H1 (cell line): ENCODE data around the gene CDH1. TPM values are rescaled to one million over a fixed set of nuclear protein-coding genes. Genes with fewer than 3 reads are reported as not detected.

ENCODE experiments used
- CTCF ChIA-PET: fragments of 300-600 bp; sonication (Branson Sonifier 250); formaldehyde crosslinking; loops from one replicate; lab custom pipeline; 2021; ENCODE audit not compliant: partially characterized antibody; lab: Charles Lee
- POLR2A ChIA-PET: fragments of 300-600 bp; sonication (Branson Sonifier 250); formaldehyde crosslinking; loops from one replicate; lab custom pipeline; 2021; ENCODE audit warnings: inconsistent platforms; ENCODE audit not compliant: partially characterized antibody; lab: Charles Lee
- DNase-seq, 2 experiments: peaks; one replicate each; pipeline versions ENCODE4 v3.0.0 to v3.0.0-alpha.2; 2010 to 2022; ENCODE audit warnings: low spot score in 2 of 2, low read depth in 1 of 2, mixed read lengths in 1 of 2
- FAIRE-seq: peaks from 2 replicates; lab custom pipeline; 2011; peaks lifted over from hg19 to GRCh38; lab: Jason Lieb, UNC
- H2AFZ ChIP-seq: 2 replicates; pipeline ENCODE4 v1.8.1; 2012; ENCODE audit warnings: low read length, inconsistent platforms
- H2AK5ac ChIP-seq: 2 replicates; pipeline ENCODE4 v1.6.1; 2013; ENCODE audit warnings: low read depth, low read length
- H2BK120ac ChIP-seq: replicated peaks from 2 replicates; pipeline ENCODE3; 2013; ENCODE audit warnings: low read depth, low read length, inconsistent platforms
- H2BK12ac ChIP-seq: 2 replicates; pipeline ENCODE4 v1.6.1; 2013; ENCODE audit warnings: low read depth, low read length
- H2BK15ac ChIP-seq: 2 replicates; pipeline ENCODE4 v1.6.1; 2013; ENCODE audit warnings: low read length
- H2BK20ac ChIP-seq: 2 replicates; pipeline ENCODE4 v1.6.1; 2013; ENCODE audit warnings: low read length
- H2BK5ac ChIP-seq: 2 replicates; pipeline ENCODE4 v1.6.1; 2013; ENCODE audit warnings: low read depth, low read length
- H3K14ac ChIP-seq: 2 replicates; pipeline ENCODE4 v1.6.1; 2013; ENCODE audit warnings: inconsistent platforms; ENCODE audit not compliant: insufficient read length
- H3K18ac ChIP-seq: 2 replicates; pipeline ENCODE4 v1.6.1; 2013; ENCODE audit warnings: low read length; ENCODE audit errors: extremely low read depth
- H3K23ac ChIP-seq: 2 replicates; pipeline ENCODE4 v1.6.1; 2013; ENCODE audit warnings: inconsistent platforms; ENCODE audit not compliant: insufficient read length
- H3K23me2 ChIP-seq: 2 replicates; pipeline ENCODE4 v1.6.1; 2013; ENCODE audit warnings: low read depth, low read length
- H3K27ac ChIP-seq: 2 replicates; pipeline ENCODE4 v1.6.1; 2011; ENCODE audit warnings: low read depth, low read length, inconsistent platforms
- H3K27me3 ChIP-seq, 4 experiments: replicated peaks in 1 of 4; 1 replicate in 1 of 4; 2 replicates in 3 of 4; pipeline versions ENCODE4 v1.6.1 to v1.8.1; 2011 to 2013; ENCODE audit warnings: low read length in 3 of 4, mild to moderate bottlenecking in 3 of 4, inconsistent platforms in 2 of 4, mixed read lengths in 2 of 4, moderate library complexity in 1 of 4; ENCODE audit not compliant: control insufficient read depth in 3 of 4, insufficient read depth in 3 of 4; ENCODE audit errors: extremely low read depth in 1 of 4
- H3K36me3 ChIP-seq, 4 experiments: 2 replicates each; pipeline versions ENCODE4 v1.6.1 to v1.8.1; 2011 to 2013; ENCODE audit warnings: mild to moderate bottlenecking in 4 of 4, low read length in 3 of 4, moderate library complexity in 2 of 4, control low read depth in 1 of 4, inconsistent platforms in 1 of 4; ENCODE audit not compliant: insufficient read depth in 4 of 4, control insufficient read depth in 2 of 4
- H3K4ac ChIP-seq: replicated peaks from 2 replicates; pipeline ENCODE3; 2013; ENCODE audit warnings: low read length, low read depth, mixed read lengths, inconsistent platforms; ENCODE audit not compliant: insufficient read length
- H3K4me1 ChIP-seq, 4 experiments: replicated peaks in 1 of 4; 1 replicate in 1 of 4; 2 replicates in 3 of 4; pipeline versions ENCODE4 v1.6.1 to v1.8.1; 2011 to 2013; ENCODE audit warnings: low read length in 3 of 4, inconsistent platforms in 2 of 4, mixed read lengths in 1 of 4; ENCODE audit not compliant: insufficient read depth in 4 of 4, control insufficient read depth in 3 of 4
- H3K4me2 ChIP-seq, 2 experiments: 2 replicates each; pipeline versions ENCODE4 v1.6.1 to v1.8.1; 2011 to 2013; ENCODE audit warnings: low read depth in 2 of 2, low read length in 2 of 2, control low read depth in 1 of 2, inconsistent platforms in 1 of 2, mild to moderate bottlenecking in 1 of 2; ENCODE audit not compliant: insufficient read depth in 1 of 2
- H3K4me3 ChIP-seq, 4 experiments: fragments of 200-600, 300-600 bp in 1 of 4; sonication (generic), shearing (Covaris generic), sonication (Bioruptor Twin) in 1 of 4; 2 replicates each; pipeline versions ENCODE4 v1.5.1 to v1.8.1; 2011 to 2016; ENCODE audit warnings: low read length in 4 of 4, low read depth in 3 of 4, control low read depth in 2 of 4, inconsistent platforms in 2 of 4, mild to moderate bottlenecking in 2 of 4, mixed read lengths in 1 of 4, moderate library complexity in 1 of 4; ENCODE audit not compliant: insufficient read depth in 2 of 4; ENCODE audit errors: extremely low read depth in 1 of 4
- H3K56ac ChIP-seq: replicated peaks from 2 replicates; pipeline ENCODE3; 2013; ENCODE audit warnings: low read depth, mild to moderate bottlenecking, mixed read lengths, low read length, inconsistent platforms; ENCODE audit not compliant: insufficient read length
- H3K79me1 ChIP-seq: 2 replicates; pipeline ENCODE4 v1.6.1; 2013; ENCODE audit warnings: low read depth, low read length, control low read depth
- H3K79me2 ChIP-seq, 2 experiments: 2 replicates each; pipeline versions ENCODE4 v1.6.1 to v1.8.1; 2012 to 2013; ENCODE audit warnings: low read length in 2 of 2, mild to moderate bottlenecking in 2 of 2, inconsistent platforms in 1 of 2; ENCODE audit not compliant: insufficient read depth in 2 of 2, control insufficient read depth in 1 of 2
- H3K9ac ChIP-seq, 4 experiments: replicated peaks in 1 of 4; 1 replicate in 1 of 4; 2 replicates in 3 of 4; pipeline versions ENCODE4 v1.6.1 to v1.8.1; 2011 to 2013; ENCODE audit warnings: low read depth in 3 of 4, low read length in 3 of 4, control low read depth in 2 of 4, mild to moderate bottlenecking in 2 of 4, moderate library complexity in 2 of 4, inconsistent platforms in 1 of 4; ENCODE audit errors: extremely low read depth in 1 of 4
- H3K9me3 ChIP-seq, 2 experiments: 2 replicates each; pipeline versions ENCODE4 v1.6.1 to v1.8.1; 2012 to 2013; ENCODE audit warnings: mild to moderate bottlenecking in 2 of 2, moderate library complexity in 2 of 2, control low read depth in 1 of 2, inconsistent platforms in 1 of 2, low read depth in 1 of 2, low read length in 1 of 2, mixed read lengths in 1 of 2; ENCODE audit not compliant: insufficient read depth in 2 of 2
- H4K20me1 ChIP-seq, 2 experiments: replicated peaks in 1 of 2; 2 replicates each; pipeline versions ENCODE3 to v1.8.1; 2011 to 2013; ENCODE audit warnings: inconsistent platforms in 2 of 2, low read length in 2 of 2, mild to moderate bottlenecking in 1 of 2; ENCODE audit not compliant: insufficient read depth in 2 of 2, control insufficient read depth in 1 of 2
- H4K5ac ChIP-seq: 2 replicates; pipeline ENCODE4 v1.6.1; 2013; ENCODE audit warnings: low read length, low read depth, mixed read lengths, inconsistent platforms; ENCODE audit not compliant: insufficient read length
- H4K8ac ChIP-seq: 2 replicates; pipeline ENCODE4 v1.8.0; 2013; ENCODE audit warnings: mild to moderate bottlenecking, moderate library complexity, low read length, inconsistent platforms; ENCODE audit not compliant: insufficient read depth; ENCODE audit errors: extremely low read depth
- H4K91ac ChIP-seq: replicated peaks from 2 replicates; pipeline ENCODE3; 2013; ENCODE audit warnings: low read length, mixed read lengths, inconsistent platforms; ENCODE audit not compliant: insufficient read length
- EP300 ChIP-seq, 2 experiments: IDR thresholded peaks; 1 replicate in 1 of 2; 2 replicates in 1 of 2; pipeline ENCODE4 v1.6.1; 2011 to 2012; ENCODE audit warnings: low read depth in 2 of 2, low read length in 2 of 2, mild to moderate bottlenecking in 2 of 2, borderline replicate concordance in 1 of 2, inconsistent platforms in 1 of 2, moderate library complexity in 1 of 2
- JUND ChIP-seq: IDR thresholded peaks from 2 replicates; pipeline ENCODE4 v1.6.1; 2011; ENCODE audit warnings: mild to moderate bottlenecking, improper control_type of control experiment, low read length
- KDM4A ChIP-seq: IDR thresholded peaks from one replicate; pipeline ENCODE4 v1.7.1; 2012; ENCODE audit warnings: low read depth, mild to moderate bottlenecking, moderate library complexity, low read length, inconsistent platforms; ENCODE audit not compliant: severe bottlenecking
- TBP ChIP-seq: IDR thresholded peaks from 2 replicates; pipeline ENCODE4 v1.6.1; 2011; ENCODE audit warnings: low read depth, low read length, improper control_type of control experiment
- WGBS, 2 experiments: shearing (Covaris generic) in 1 of 2; methylation state at CpG; one replicate each; pipeline versions ENCODE4 v1.1.6 to v1.1.7; 2013 to 2015; ENCODE audit warnings: low lambda C conversion rate in 2 of 2, mixed read lengths in 2 of 2, inconsistent platforms in 1 of 2, low coverage in 1 of 2, missing lambda C conversion rate in 1 of 2; ENCODE audit not compliant: insufficient replicate concordance in 2 of 2, insufficient coverage in 1 of 2, insufficient read length in 1 of 2; ENCODE audit errors: extremely low coverage in 1 of 2, missing lambda C conversion rate in 1 of 2; 5-methylcytosine and 5-hydroxymethylcytosine counted together
- polyA plus RNA-seq, 7 experiments: library from polyadenylated mRNA; depleted of rRNA in 3 of 7; stranded (reverse) in 5 of 7; unstranded in 2 of 7; fragments of >200 nt in 5 of 7; fragments of 200-250 nt in 2 of 7; gene quantifications; 1 replicate in 5 of 7; 2 replicates in 1 of 7; 4 replicates in 1 of 7; pipeline versions ENCODE4 v1.2.1 to v1.2.3, GENCODE V29; 2011 to 2013; ENCODE audit warnings: missing spikeins in 2 of 7, mixed read lengths in 2 of 7
- total RNA-seq: library from RNA; stranded (reverse); fragmentation: NEBNext Ultra II Directional; extraction: Animal tissue kit (Norgen Biotek cat#: 25700); gene quantifications from 2 replicates; pipeline ENCODE4 v1.2.1, GENCODE V29; 2021

The CDH1 gene
- total and polyA plus RNA-seq, 2 of the 8 experiments (the other 6 are each of a cell fraction or from before 2014, with no cell fraction given): 133 to 265 TPM

DNA sequence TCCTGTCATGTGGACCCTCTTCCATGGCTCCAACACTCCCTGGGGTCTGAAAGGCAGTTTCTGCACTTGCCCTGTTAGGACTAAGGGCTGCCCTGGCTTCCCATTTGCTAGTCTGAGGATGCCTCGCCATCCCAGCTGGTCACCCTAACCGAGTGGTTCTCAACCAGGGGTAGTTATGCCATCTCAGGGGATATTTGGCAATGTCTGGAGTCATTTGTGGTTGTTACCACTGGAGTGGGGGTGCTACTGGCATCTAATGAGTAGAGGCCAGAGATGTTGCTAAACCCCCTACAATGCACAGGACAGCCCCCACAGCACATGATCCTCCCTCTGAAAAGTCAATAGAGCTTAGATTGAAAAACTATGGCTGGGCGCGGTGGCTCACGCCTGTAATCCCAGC lies 26.9 kb upstream of the CDH1 start:
- POLR2A ChIA-PET: interaction anchor here (0.9 to 9.9 kb wide), 4 partner anchors 23 to 53 kb away, joined by 3 to 65 read pairs (median 6); partner anchors contain the start of gene CDH1
- no peak for FAIRE-seq
- Histone ChIP-seq H3K4me2 (no peak overlapping the region), H2BK20ac (no peak overlapping the region), H2BK120ac (no peak overlapping the region), H3K27me3 (no peaks in the 10 kb centered on the region), H2AFZ (no peak overlapping the region), H3K9me3 (no peaks in the 10 kb centered on the region), H2BK12ac (peak overlapping the region; percentile 96; the same call in 1 of the 2 replicates), H3K4me3 (no peak overlapping the region), H3K27ac (0 out of 2 replicates have a peak overlapping the region, but pooled peaks have one; percentile 1), H3K79me1 (no peaks in the 10 kb centered on the region; the same call in 1 of the 2 replicates), H2BK5ac (peak overlapping the region; percentile 83), H4K91ac (no peak overlapping the region), H3K23ac (no peak overlapping the region), H3K56ac (no peak overlapping the region), H2BK15ac (peak overlapping the region; percentile 25; the same call in 1 of the 2 replicates), H3K4ac (peak overlapping the region; percentile 3), H3K14ac (no peak overlapping the region), H4K20me1 (no peaks in the 10 kb centered on the region), H3K9ac (no peak overlapping the region), H3K4me1 (peaks cover 0 to 16% (median 8%) of the 10 kb centered on the region in 4 experiments; a peak in 5 of 7 replicates), H4K5ac (no peak overlapping the region), H4K8ac (no peak overlapping the region), H2AK5ac (peak overlapping the region; percentile 2; the same call in 1 of the 2 replicates), H3K23me2 (no peaks in the 10 kb centered on the region), H3K36me3 (no peaks in the 10 kb centered on the region), H3K18ac (peak overlapping the region; percentile 44; the same call in 1 of the 2 replicates), H3K79me2 (no peaks in the 10 kb centered on the region)
- WGBS, 2 experiments: 90% methylated on average over 5 of the region's 5 CpGs; no CpG with 5 or more reads in 1 of the 2 experiments
- CTCF ChIA-PET: interaction anchor here (0.8 to 10.1 kb wide), 10 partner anchors 24 to 98 kb away, joined by 3 to 71 read pairs (median 4); partner anchors contain the start of gene CDH1
- no peak for DNase-seq
- TF ChIP-seq KDM4A (no peak), TBP (no peak), JUND (no peak), EP300 (IDR thresholded peaks at IDR 0.05; ENCODE audit: borderline replicate concordance in 1 of 2, low read depth in 2 of 2, low read length in 2 of 2) (no peak)
